NCI-H524 treated with DMSO at 0.1 percent for 48 hours (cell line): ENCODE results near the gene CCDC174.
"Not testable (repeated sequence)": the region's sequence is repeated elsewhere in the genome, so short reads cannot be mapped to it uniquely, and the experiment has no call there.

ENCODE experiments used
- DNase-seq: peaks from one replicate; lab custom pipeline; 2025; lab: John Stamatoyannopoulos, UW

CCDC174 gene

DNA sequence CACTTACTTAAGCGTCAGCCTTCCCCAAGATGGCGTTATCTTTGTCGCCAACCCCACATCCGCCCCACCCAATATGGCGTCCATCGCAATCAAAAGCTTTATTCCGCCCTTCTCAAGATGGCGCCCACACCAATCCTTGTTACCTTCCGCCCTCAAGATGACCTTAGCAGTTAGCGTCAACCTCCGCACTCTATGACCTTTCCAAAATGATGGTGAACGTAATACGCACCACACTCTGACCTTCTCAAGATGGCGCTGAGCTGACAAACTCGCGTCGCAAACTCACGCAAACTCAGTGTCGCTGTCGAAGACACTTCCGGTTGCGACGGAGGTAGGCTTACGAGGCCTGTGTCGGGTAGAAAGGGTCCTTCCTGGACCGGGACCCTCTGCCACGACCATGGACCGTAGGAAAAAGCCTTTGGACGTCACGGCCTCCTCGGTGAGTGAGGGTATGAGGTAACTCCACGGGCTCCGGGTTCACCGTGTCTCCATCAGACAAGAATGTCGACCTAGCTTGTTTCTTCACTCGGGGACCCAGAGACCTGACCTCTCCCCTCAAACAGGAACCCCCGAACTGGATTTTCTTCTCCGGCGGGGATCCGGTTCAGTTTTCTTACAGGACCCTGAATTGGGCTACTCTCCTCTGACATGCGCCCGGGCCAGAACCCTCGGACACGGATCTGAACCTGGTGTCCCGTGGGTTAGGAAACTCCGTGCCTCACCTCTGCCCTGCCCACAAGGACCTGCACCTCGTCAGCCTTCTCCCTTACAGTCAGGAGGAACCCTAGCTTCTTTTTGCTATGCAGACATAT is at the start of gene CCDC174:
Gene CCDC174, plus strand, starts transcription at position 323 of the 812 bp plus-strand sequence. Its CDS starts 75 bp downstream, at position 398.
- peak; percentile 93 for DNase-seq

DNA sequence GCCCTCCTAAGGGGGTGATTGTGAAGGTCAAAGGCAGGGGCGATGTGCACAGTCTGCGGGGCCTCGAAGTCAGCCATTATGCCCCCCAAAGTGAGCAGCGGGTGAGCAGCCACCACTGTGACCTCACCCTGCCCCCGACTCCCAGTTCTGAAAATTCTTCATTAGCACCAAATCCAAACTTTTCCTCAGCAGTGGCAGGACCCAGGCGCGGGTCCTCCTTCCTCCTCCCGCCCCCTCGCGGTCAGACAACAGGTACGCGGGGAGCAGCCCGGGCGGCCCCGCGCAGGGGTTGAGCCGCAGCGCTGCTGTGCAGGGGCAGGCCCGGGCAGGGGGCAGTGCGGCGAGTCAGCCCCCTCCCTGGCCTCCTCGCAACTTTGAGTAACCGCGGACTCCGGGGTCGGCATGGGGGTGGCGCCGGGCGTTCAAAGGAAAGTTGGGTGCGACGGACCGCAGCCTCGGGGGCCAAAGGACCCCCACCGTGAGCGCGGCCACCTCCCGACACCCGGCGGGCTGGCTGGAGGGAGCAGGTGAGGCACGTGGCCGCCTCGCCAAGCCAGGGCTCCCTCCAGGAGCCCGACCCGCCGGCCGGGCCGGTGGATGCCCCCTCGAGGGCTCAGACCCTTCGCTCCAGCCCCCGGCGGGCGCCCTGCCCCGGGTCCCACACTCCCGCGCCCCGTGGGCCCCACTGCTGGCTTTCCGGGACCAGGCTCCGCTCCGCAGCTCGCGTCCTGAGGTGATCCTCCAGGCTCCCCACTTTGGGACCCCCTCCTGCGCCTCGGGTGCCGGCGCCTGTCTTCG is 49.4 kb upstream of the CCDC174 start:
- DNase-seq, result no peak

DNA sequence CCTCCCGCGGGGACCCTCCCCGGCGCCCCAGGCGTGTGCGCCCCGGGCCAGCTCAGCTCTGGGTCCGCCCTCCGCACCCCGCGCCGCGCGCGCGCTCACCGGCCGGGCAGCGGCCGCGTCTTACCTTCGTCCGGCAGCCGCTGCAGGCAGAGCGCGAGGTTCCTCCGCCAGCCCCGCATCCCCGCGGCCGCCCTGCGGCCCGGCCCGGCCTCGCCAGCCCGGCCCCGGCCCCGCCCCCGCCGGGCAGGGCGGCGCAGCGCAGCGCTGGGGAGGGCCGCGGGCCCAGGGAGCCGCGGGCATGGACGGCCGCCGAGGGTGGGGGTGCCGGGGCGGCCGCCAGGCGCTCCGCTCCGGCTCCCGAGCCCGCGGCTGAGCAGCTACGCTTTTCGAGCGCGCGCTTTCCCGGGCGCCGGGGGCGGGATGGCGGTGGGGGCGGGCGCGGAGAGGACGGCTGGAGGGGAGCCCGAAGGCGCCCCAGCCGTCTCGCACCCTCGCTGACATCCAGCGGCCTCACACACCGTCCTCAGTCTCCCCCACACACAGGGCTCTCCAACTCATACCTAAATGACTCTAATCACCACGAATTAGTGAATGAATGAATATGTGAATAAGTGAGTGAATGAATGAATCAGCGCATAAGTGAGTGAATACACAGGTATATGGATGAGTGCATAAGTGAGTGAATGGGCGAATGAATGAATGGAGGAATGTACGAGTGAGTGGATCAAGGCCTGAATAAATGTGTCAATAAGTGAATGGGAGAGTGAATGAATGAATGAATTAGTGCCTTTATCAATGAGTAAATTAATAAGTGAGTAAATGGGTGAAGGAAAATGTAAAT is 48.5 kb upstream of the CCDC174 start:
- DNase-seq, result no peak

DNA sequence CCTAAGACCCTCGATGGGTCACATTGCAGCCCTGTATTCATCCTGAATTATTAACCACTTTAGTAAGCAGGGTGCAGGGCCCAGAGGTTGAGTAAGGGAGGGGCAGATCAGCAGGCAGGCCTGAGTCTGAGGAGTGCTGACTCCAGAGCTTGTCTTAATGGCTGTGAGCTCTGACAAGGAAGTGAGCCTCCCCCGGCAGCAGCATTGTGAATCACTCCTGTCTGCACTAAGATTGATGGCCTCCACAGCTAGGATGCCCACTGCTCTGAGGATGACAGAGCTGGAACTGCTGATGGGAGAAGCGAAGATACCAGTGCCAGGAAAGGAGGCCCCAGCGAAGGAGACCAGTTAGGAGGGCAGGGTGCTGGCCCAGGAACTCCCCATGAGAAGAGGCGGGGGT is 46.5 kb upstream of the CCDC174 start:
- no peak for DNase-seq

DNA sequence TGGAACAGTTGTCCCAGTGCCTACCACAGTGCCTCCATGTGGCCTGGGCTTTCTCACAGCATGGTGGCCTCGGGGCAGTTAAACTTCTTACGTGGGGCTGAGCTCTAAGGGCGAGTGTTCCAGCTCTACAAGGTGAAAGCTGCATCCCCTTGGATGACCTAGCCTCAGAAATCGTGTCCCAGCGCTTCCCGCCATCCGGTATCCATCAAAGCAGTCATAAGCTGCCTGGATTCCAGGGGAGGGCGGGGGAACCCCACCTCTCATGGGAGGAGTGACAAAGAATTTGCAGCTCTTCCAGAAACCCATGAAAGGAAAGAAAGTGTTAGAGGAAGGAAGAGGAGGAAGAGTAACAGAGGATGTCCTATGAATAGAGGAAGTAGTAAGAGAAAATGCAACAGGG is 45.8 kb upstream of the CCDC174 start:
- no peak for DNase-seq

DNA sequence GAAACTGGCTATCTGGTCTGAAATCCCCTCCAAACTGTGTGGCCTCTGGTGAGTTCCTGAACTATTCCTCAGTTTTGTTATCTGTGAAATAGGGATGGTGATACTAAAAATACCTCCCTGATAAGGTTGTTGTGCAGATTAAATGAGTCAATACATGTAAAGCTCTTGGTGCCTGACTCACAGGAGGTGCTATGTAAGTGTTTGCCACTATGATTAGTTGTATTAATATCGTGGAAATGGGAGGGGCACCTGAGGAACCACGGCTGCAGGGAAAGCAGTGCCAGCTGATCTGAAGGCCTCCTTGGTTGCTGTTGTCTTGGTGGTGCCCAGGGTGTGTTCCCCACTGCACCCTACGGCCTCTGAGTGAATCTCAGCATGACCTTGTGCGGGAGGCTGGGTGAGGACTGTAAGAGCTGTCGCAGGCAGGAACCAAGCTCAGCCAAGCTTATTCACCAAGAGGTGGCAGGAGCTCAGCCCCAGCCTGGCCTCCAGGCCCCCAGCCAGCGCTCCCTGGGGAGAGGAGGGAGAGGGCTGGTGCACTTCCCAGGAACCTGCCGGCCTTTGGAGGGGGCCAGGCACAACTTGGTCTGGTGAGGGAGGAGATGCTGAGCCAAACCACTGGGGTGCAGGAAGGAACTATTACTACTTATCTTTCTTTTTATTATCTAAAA is 44.8 kb upstream of the CCDC174 start:
- no peak for DNase-seq

DNA sequence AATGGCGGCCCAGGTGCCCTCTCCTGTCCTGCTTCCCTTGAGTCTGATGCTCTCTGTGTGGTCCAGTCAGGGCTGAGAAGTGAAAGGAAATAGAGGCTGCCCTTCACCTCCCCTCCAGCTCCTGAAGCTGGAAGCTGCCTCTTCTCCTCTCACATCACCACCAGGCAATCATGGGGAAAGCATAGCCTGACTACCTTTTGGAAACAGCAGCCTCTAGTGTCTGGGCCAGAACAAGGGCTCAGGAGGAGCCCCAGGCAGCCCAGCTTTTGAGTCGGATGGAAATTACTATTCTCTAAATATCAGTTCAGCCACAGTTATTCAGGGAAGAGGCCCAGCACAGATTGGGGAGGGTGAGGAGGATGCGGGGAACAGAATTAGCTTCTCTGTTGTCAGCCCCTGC is 43.3 kb upstream of the CCDC174 start:
- no peak for DNase-seq

DNA sequence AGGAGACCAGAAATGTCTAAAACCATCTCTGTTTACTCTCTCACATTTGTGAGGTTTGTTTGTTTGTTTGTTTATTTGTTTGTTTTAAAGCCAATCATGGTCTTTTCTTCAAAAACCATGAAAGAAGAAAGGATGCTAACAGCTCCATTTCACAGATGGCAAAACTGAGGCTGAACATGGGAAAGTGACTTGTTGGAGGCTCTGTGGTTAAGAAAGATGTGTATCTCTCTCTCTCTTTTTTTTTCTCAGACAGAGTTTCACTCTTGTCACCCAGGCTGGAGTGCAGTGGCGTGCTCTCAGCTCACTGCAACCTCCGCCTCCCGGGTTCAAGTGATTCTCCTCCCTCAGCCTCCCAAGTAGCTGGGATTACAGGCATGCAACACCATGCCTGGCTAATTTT is 42.5 kb upstream of the CCDC174 start:
- not testable (repeated sequence) for DNase-seq

DNA sequence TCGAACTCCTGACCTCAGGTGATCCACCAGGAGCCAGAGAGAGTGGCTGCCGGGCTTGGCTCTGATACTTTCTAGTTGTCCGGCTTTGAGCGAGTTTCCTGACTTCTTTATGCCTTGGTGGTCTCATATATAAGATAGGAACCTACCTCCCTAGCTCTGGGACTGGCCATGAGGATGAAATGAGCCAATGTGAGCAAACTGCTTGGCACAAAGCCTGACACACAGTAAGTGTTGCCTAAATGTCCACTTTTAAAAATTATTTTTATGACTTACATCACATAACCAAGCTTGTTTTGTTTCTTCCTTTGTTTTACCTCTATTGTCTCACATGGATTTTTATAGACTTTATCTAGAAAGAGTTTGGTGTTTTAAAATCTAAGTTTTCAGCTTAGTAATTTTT is 42.1 kb upstream of the CCDC174 start:
- no peak for DNase-seq

DNA sequence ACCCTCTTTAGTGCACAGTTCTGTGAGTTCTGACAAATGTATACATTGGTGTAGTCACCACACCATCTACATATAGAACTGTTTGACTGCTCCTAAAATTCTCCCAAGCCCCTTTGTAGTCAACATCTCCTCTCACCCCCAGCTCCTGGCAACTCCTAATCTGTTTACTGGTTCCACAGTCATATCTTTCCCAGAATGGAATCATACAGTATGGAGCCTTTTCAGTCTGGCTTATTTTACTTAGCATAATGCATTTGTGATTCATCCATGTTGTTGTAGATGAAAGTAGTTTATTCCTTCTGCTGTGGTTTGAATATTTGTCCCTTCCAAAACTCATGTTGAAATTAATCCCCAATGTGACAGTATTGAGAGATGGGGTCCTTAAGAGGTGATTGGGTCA is 41.6 kb upstream of the CCDC174 start:
- no peak for DNase-seq

DNA sequence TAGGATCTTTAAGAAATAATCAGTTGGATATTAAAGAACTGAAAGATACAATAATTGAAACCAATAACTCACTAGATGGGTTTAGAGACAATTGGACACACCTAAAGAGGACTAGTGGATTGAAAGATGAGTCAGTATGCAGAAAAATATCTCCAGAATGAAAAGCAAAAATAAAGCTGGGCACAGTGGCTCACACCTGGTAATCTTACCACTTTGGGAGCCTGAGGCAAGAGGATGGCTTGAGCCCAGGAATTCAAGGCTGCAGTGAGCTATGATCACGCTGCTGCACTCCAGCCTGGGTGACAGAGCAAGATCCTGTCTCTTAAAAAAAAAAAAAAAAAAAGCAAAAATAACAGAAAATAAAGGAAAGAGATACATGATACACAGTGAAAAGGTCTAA is 37.4 kb upstream of the CCDC174 start:
- no peak for DNase-seq

DNA sequence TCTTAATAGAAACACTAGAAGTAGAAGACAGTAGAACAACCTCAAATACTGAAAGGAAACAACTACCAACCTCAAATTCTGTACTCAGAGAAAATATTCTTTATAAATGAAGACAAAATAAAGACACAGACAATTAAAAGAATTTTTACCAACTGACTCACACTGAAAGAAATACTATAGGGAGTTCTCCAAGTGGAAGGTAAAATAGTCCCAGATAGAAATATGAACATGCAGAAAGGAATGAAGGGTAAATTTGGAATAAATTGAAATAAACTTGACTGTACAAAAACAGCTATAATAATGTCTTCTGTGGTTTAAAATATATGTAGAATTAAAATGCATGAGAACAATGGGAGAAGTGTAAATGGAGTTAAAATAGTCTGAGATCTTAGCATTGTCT is 36.7 kb upstream of the CCDC174 start:
- DNase-seq, result no peak

DNA sequence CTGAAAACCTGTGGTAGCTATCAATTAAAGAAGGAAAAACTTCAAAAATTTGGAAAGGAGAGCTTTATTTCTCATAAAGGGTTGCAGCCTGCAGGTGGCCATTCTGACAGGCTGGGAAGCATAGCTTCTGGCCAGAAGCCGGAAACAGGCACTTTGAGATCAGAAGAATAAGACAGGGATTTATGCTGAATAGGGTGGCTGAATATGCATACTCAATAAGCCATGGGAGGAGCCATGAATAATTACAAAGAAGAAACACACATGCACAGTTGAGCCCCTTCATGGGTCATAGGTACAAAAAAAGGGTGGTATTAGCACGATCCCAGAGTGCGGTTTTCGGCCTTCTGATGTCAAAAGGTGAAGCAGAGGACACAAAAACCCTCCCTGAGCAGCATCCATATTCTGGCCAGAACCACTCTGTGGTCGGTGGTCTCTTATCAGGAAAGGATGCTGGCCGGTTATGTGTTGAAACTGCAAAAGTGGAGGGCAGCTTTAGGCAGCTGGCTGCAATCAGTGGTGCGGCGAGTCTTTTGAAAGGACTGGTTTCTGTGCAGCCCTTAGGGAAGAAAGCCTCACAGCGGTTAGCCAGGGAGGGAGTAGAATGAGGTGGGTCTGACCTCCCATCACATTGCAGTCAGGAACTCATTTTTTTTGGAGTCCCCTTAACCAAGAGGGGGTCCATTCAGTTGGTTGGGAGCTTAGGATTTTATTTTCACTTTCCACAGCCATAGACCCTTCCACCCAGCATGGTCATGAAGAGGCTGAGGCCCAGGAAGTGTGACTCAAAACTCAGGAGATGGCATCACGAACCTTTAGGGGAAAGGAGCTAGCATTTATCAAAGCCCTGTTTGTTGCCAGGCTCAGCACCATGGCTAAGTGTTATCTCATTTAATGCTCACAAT is 34.7 kb upstream of the CCDC174 start:
- DNase-seq, result no peak

DNA sequence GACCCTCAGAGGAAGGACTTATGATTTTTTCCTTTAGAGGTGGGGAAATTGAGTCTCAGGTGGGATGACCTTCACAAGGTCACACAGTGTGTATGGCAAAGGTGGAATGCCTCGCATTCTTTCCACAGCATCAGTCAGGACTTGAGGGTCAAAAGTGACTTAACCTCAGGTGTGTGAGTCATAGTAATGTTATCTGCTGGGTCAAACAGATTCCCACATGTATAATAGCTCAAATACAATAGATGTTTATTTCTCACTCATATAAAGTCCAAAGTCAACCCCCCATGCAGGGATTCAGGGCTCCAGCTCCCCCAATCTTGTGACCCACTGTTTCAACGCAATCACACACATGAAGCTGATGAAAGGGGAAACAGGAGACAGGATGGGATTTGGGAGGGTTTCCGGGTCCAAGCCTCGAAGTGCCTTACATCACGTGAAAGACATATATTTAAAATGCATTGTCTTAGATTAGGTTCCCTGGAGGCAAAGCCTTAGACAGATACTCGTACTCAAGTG is 34.0 kb upstream of the CCDC174 start:
- no peak for DNase-seq

DNA sequence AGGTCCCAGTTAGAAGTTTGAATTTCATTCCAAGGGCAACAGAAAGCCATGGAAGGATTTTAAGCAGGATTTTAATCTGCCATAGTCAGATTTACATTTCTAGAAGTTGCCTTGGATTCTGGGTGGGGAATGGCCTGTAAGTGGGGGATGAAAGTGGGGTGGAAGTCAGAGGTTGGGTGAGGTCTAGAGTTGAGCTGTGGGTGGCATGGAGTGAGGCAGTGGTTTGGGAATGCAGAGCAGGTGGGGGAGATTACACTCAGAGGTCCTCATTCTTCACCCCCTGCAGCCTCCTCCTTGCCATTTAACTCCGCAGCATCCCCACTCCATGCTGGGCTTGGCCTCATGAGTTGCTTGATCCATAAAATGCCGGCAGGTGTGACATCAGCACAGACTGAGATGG is 32.0 kb upstream of the CCDC174 start:
- DNase-seq, result no peak

DNA sequence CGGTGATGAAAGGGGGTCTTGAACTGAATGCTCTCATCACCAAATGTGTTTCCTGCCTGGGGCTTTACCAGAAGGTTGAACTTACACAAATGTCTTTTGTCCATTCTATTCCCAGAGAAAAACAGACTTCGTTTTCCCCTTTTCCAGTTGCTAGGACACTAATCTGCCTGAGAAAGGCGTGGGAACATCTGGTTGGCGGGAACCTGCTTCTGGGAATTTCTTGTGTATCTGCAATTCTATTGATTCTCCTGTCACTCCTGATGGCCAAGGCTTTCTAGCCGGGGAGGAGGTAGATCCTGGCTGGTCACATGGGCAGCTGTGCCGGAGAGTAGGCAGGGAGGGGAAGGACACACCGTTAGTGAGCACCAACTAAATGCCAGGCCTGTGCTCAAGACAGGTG is 31.1 kb upstream of the CCDC174 start:
- DNase-seq, result no peak

DNA sequence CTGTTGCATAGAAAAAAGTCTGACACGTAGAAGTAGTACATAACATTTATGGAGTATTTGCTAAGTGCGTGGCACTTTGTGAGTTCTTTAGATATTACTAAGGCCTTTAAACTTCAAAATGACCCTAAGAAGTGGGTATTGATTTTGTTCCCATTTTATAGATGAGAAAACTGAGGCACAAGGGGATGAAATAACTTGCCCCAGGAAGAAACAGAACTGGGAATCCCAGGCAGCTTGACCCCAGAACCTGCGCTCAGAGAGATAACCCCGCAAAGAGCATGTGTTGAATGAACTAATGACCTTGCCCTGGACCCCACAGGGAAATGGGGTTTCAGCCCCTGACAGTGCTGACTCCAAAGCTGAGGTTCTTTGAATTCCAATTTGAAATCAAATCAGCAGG is 30.5 kb upstream of the CCDC174 start:
- no peak for DNase-seq

DNA sequence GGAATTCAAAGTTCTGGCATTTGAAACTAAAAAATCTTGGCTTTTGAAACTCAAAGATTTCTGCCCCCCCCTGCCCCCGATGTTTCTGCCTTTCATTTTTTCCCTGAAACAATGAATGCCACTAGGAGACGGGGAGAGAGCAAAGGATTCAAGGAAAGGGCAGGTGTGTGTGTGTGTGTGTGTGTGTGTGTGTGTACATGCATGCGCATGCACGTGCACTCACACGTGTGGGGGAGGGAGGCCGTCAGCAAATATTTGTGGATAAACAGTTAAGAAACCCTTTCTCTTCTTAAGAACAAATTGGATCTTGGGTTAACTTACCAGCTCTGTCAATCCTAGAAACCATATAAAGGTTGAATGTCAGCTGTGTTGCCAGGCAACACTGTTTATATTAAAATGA is 29.2 kb upstream of the CCDC174 start:
- no peak for DNase-seq

DNA sequence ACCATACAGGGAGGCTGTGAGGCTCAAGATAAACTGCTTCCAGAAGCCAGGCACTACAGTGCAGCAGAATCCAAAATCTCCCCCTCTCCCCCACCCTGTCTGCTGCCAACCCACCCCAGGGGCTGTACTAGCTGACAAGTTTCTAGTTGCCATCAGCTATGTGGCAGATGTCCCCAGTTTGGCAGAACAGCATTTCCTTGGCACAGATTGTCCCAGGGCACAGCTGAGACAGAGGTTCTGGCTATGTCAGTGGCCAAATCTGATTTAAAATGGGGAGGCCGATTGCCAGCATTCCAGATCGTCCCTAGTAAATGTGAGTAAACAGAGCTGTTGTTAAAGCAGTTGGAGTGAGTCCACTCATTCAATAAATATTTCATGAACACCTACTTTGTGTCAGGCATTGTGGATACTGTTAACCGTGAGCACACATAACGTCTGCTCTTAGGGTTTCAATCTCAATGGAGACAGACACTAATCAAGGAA is 28.0 kb upstream of the CCDC174 start:
- no peak for DNase-seq

DNA sequence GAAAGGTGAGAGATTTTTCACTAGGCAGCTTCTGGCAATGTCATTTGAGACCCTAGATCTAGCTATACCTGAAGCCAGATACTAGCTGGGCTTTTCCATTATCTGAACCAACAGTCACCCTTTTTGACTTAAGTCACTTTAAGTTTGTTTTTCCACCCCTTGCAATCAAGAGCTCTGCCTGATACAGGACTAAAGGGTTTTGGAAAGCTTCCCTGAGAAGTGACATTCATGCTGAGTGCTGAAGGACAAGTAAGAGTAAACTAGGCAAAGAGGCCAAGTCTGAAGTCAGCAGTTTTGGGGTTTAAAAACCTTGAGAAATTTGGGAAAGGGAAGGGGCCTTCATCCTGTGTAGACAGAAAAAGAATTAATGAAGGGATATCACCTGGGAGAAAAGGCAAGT is 27.1 kb upstream of the CCDC174 start:
- no peak for DNase-seq

DNA sequence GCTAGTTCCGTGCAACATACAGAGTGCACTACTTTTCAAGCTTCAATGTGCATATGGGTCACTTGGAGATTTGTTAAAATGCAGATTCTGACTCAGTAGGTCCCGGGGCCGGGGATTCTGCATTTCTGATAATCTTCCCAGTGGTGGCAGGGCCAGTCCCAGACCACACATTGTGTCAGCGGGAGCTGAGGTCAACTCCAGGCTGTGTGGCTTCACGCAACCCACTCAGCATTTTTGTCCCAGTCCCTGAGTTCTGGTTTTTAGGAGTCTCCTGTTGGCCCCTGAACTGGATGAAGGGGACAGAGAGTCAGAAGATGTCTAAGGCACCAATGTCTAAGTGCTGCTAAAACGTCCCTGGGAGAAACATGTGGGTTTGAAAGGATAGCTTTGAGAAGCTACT is 26.1 kb upstream of the CCDC174 start:
- DNase-seq, result no peak
